HG02678 (cell line): ENCODE measurements around the gene KLF7.

ENCODE experiments used
- ATAC-seq: cut with Tn5 transposase; IDR thresholded peaks from one replicate; pipeline ENCODE4 v1.9.1; 2021; ENCODE audit warnings: mild to moderate bottlenecking, moderate library complexity; ENCODE audit not compliant: unreplicated experiment

The KLF7 gene

DNA sequence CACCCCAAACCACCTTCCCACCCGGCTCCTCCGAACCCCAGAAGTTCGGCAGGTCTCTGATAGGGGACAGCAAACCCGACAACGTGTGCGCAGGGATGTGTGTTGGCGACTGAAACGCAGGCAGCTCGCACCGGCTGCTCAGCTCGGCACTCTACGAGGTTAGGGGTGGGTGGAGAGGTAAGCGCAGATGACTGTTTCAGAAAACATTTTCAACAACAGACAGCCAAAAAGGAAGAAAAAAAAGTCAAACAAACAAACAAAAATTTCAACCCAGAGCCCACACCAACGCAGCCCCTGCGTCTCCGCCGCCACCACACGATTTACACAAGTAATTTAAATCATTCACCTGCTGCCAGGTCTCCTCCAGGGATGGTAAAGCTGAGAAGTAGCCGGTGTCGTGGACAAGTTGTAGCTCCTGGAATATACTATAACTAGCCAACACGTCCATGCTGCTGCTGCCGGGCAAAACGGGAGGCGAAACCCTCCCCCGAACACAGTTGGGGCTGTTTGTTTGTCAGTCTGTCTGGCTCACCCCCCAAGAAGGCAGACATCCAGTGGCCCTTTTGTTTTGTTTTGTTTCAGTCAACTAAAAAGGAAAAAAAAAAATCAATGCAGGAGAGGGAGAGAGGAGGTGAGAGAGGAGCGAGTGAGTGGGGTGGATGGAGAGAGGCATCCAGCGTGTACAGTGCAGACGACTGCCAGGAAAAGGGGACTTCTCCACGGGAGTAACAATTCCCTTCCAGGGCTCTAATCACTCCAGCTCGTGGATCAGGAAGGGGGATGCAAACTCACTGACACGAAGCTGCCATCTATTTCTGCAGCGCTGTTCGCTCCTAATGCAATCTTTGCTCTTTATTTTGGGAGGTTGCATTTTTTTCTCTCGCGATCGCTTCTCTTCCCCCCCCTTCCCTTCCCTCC lies at the start of gene KLF7:
Gene KLF7, minus strand, starts transcription at position 828 of the 918 bp plus-strand sequence. Its CDS starts 380 bp downstream, at position 448.
- ATAC-seq, result no peak

- ATAC-seq, result no peak
Measured at GRCh38 chr2:207215308-207215707, 49.6 kb upstream of the KLF7 start.

GRCh38 chr2:207214446-207214845 lies 48.7 kb upstream of the KLF7 start:
- ATAC-seq, result no peak

DNA sequence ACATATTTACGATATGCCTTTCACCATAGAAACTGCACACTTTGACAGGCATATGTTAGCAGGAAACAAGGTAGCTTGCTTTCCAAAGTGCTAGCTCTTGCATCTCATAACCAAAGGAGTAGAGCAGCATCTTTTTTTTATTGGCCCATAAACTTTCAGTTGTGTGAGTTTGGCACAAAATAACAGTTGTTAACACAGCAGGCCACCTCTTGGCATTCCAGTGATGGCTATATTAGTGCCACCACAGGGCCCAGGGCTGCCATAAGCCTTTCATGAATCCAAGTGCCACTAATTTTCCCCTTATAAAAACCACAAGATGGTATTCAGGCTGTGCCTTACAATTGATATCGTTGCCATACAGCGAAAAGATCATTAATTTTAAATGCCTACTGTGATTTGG lies 40.3 kb upstream of the KLF7 start:
- no peak for ATAC-seq

GRCh38 chr2:207205173-207205957 lies 39.6 kb upstream of the KLF7 start:
- no peak for ATAC-seq

DNA sequence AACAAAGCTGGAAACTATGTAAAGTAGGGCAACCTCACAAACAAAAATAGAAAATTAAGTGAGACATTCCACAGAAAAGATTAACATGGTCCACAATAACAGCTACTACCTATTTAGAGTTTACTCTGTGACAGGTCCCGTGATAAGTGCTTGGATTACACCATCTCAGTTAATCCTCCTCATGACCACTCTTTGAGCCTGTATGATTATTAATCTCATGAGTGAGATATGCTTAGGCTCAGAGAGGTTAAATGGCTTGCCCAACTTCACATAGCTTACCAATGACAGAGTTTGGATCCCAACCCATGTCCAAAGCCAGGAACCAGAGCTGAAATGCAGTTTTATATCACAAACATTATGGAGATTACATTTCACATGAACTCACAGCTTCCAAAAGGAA lies 37.3 kb upstream of the KLF7 start:
- ATAC-seq, result no peak

DNA sequence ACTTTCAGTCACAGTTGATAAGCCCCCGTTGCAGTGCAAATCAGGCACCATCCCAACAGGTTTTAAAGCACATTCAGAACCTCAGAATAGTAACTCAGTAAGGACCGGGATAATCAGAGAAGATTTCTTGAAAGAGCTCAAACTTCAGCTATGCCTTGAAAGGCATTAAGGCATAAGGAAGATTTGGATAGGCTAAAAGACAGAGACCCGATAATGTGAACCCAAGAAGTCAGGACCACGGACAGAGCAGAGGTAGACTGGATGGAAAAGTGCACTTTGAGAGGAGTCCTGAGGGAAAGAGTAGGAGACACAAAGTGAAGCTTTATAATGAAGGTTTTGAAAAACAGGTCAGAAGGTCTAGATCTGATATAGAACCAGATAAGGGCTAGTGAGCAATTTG lies 36.9 kb upstream of the KLF7 start:
- ATAC-seq, result no peak

GRCh38 chr2:207201416-207201815 lies 35.7 kb upstream of the KLF7 start:
- ATAC-seq, result no peak

DNA sequence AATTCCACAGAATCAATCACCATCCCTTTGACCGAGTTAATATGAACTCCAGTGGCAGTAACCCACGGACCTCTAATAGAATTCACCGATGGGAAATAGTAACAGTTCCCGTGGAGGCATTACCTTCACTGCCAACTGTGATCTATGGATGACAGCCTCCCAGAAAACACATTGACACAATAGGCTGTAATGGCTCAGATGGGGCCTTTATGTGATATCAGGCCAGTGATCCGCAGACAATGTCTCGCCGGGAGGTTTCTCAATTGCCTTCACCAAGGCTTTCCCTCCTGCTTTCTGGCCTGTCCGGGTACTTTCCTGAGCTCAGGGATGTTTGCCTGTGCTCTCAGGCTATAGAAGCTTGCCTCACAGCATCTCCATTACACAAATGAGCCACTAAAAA lies 34.4 kb upstream of the KLF7 start:
- ATAC-seq, result no peak

DNA sequence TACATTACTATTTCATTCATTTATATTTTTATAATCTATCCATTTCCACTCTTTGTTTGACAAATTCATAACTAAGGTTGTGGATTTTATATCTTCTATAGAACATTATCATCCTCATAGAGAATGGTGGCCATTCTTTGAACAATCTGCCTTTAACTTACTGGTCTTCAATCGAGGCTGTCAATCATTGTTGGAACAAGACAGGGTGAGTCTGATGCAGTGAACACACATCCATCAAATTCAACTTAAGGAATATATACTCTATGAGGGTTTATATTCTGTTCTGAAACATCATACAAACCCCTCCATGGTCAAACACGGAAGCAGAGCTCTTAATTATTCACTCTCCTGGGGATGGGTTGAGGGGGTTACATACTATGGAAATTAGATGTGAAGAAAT lies 28.3 kb upstream of the KLF7 start:
- ATAC-seq, result no peak

DNA sequence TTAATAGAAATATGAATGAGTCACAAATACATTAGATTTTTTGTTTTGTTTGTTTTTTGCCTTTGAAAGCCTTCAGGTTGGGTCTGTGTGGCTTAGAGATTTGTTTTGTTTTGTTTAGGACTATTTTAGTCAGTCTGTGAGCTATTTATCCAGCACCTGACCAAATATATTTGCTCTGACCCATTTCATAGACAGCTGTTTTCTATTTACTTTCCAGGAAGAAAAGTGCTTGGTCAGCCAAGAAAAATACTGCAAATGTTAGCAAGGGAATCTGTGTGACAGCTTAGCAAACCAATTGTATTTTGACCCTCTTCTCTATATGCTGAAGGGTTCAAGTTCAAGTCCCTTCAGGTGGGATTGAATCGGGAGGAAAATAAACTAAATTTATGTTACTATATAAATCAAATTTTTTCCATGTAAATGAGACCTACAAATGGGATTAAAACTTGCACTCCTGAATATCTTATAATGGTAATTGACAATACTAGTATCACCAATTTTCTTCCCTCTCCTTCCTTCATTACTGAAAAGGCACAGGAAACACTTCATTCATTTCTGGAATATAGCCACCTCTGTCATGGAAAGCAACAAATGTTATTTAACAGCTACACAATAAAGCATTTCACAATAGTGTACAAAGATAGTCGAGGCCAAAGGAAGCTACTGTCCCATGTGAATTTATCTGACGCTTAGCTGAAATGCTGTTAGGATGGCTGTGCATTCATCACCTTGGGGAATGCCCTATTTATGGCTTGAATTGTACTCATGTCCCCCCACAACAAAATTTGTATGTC lies 23.1 kb upstream of the KLF7 start:
- no peak for ATAC-seq

DNA sequence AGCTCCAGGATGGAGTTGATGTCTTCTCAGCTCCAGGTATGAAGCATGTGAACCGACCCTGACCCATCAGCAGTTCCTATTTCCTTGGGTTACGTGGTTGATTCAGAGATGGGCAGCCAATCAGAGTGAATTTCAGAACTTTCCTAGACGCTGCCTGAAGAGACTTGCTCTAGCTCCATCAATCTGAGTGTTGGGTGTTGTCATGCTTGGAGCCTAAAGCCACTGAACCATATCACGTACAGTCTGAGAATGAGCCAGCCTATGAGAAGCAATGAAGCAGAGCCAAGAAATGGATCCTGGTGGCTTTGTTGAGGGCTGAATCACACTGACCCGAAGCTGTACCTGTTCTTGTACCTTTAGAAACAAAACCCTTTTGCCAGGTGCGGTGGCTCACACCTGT lies 19.6 kb upstream of the KLF7 start:
- no peak for ATAC-seq

- no peak for ATAC-seq
Measured at GRCh38 chr2:207184768-207185167, 19.0 kb upstream of the KLF7 start.

- ATAC-seq, result no peak
Measured at GRCh38 chr2:207184348-207184747, 18.6 kb upstream of the KLF7 start.

DNA sequence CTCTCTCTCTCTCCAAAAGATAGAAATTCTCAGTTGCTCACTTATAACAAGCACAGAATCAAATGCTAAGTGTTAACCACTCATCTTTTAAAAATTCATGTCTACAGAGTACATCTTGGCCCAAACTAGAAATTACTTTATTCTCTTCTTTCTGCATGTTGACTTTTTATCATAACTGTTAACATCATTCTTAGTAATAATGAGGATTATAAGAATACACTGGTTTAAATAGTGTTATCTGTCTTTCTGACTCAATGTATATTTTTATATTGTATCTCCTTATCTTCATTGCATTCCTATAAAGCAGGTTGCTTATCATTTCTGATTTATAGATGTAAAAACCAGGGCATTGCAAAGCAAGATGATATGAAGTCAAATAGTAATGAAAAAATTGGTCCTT lies 17.8 kb upstream of the KLF7 start:
- ATAC-seq, result no peak

DNA sequence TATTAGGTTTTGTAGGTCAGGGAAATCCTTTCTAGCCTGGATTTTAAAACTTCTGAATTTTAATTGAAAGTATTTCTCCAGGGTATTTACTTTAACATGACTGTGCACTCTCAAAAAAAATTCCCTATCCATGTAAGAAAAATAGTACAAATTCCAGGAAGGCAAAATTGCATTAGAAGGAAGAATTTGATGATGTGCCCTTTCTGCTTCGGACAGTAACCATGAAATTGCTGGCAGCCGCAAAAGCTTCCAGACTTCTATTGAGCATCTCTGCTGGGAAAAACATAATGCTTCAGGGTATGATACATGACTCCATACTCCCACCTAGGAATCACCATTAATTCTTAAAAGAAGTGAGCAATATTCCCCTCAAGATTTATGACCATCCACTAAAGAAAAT lies 17.2 kb upstream of the KLF7 start:
- no peak for ATAC-seq

DNA sequence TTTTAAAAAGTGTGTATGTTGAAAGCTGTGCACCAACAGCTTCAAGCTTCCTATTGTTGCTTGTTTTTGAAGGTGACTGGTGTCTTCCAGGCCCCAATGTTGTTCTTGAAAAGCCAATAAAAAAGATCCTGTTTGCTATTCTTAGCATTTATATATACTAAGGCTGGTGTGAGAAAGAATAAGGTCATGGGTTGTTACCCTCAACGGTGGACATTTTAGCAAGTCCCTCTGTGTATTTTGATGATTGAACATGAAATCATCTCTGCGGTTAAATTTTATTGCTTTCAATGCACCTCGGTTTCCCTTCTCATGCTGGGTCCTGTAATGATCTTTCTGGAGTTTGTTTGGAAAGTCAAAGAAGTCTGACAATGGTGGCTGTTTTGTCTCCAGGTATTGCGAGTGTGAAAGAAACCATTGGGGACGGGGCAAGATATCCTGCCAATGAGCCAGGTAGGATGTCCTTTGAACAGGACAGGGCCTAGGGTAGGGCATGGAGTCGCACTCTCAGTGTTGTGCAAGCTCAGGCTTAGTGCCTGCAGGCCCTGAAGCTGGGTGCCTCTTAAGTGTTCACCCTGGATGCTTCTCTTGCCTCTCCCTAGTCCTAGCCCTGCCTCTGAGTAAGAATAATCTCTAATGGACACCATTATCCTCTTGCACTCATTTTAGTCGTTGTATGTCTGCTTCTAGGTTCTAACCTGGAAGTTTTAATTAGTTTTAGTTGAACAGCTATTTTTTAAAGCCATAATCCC lies 16.0 kb upstream of the KLF7 start:
- ATAC-seq, result no peak

- ATAC-seq, result no peak
Measured at GRCh38 chr2:207180741-207181140, 15.0 kb upstream of the KLF7 start.

DNA sequence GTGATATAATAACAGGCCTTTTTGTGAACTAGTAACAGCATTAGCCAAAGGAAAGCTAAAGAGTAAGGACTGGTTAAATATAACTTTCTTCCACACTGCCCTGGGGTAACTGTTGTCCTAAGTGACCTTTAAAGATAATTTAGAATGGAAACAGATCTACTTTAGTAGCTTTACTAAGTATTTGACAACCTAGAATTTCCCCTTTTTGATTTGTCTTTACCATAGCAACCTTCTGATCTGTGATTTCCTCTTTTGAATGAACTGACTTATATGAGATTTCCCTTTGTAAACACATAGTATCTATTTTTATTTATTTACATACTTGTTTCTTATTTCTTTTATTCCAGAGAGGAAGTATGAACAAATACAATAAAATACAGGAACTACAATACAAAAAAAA lies 10.5 kb upstream of the KLF7 start:
- no peak for ATAC-seq

DNA sequence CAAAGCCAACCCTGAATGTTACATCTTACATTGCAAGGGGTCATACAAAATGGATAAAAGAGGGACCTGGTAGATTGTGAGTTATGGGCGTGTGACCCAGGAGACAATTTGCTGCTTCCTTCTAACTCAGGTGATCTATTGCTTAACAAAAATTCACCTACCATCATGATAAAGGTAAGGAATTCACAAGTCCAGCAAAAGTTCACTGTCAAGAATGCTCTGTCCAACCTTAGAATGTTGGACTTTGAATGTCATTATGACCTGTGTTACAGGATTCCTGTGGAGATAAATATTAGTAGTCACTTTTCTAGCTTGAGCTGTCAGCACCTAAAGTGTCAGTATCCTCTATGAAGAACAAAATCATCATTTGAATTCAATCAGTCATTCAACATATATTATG lies 7.9 kb upstream of the KLF7 start:
- no peak for ATAC-seq
